IPS-15b (cell line): Measurements from ENCODE around the gene RAB37.

Source experiments
- H3K27me3 ChIP-seq: one replicate; pipeline ENCODE4 v1.6.1; 2013; ENCODE audit warnings: low read length; ENCODE audit not compliant: control insufficient read depth, insufficient read depth
- H3K36me3 ChIP-seq: one replicate; pipeline ENCODE4 v1.6.1; 2013; ENCODE audit warnings: low read length; ENCODE audit not compliant: control insufficient read depth, insufficient read depth
- H3K4me1 ChIP-seq: one replicate; pipeline ENCODE4 v1.6.1; 2013; ENCODE audit warnings: mild to moderate bottlenecking, low read length; ENCODE audit not compliant: control insufficient read depth, insufficient read depth
- H3K4me3 ChIP-seq: one replicate; pipeline ENCODE4 v1.5.1; 2013; ENCODE audit warnings: low read depth, low read length
- H3K9ac ChIP-seq: one replicate; pipeline ENCODE4 v1.6.1; 2013; ENCODE audit warnings: low read depth, mild to moderate bottlenecking, low read length
- H3K9me3 ChIP-seq: one replicate; pipeline ENCODE4 v1.6.1; 2013; ENCODE audit warnings: mild to moderate bottlenecking, low read length; ENCODE audit not compliant: control insufficient read depth, insufficient read depth

RAB37 gene

DNA sequence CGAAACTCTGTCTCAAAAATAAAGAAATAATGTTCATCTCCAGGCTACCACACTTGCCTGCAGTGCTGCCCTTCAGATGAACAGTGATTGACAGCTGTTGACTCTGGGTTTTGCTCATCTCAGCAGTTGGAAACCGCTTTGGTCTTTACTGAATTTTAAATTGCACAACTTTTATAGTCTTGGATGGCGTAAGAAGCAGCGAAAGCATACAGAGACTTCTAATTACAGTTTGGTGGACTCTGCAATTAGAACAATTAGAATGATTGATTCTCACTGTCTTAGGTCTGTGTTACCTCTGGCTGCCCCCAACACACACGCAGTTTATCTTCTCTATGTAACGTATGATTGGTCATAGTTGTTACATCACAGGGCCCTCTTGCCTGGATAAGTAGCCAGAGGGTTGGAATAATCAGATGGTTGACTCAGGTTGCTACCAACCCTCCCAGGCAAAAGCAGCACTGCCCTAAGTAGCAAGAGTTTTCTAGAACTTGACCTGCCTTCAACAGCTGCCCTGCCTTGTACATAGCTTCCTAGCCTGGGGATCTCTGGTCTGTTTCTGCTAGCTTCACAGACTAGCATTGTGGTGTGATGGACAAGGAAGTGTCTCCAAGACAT, 41.0 kb downstream of the RAB37 start:
- H3K4me3 ChIP-seq, result no peak overlapping the region
- peaks cover 13% of the 10 kb centered on the region for H3K36me3 ChIP-seq
- H3K27me3 ChIP-seq, result no peaks in the 10 kb centered on the region
- H3K9me3 ChIP-seq, result no peaks in the 10 kb centered on the region
- no peak overlapping the region for H3K9ac ChIP-seq
- no peaks in the 10 kb centered on the region for H3K4me1 ChIP-seq

DNA sequence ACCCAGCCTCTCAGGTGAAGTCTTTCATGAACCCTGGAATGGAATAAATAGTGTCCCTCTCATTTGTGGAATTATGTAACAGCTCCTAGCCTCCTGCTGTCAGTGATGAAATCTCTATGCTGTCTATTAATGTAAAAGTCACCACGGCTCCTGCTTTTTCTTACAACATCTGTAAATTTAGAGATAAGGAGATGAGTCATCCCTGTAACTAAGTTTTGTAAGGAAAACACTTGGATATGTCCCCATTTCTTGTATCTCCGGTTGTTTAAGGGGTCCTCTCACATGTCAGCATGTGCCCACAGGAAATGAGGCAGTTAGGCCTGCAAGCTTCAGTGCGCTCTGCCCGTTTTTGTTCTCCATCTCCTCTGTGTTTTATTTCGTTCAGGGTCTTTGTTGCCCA, 41.9 kb downstream of the RAB37 start:
- H3K27me3 ChIP-seq, result no peaks in the 10 kb centered on the region
- H3K9ac ChIP-seq, result no peak overlapping the region
- H3K36me3 ChIP-seq, result peaks cover 6% of the 10 kb centered on the region
- H3K9me3 ChIP-seq, result no peaks in the 10 kb centered on the region
- no peak overlapping the region for H3K4me3 ChIP-seq
- H3K4me1 ChIP-seq, result no peaks in the 10 kb centered on the region

DNA sequence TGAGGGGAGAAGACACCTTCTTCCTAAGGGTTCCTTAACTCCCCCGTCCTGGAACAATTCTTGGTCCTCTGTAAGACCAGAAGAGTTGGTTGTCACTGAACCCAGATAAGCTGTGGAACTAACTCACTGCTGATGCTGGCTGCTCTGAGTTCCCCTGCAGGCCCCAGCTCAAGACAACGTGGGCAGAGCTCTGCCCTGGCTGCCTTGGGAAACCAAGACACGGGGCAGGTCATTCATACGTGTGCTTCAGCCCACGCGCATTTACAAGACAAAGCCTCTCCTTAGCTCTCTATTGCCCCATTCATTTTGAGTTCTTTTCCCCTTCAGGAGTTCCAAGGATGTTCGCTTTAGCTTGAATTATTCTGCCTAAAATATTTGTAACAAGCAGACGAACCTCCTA, 42.4 kb downstream of the RAB37 start:
- H3K9ac ChIP-seq, result no peak overlapping the region

DNA sequence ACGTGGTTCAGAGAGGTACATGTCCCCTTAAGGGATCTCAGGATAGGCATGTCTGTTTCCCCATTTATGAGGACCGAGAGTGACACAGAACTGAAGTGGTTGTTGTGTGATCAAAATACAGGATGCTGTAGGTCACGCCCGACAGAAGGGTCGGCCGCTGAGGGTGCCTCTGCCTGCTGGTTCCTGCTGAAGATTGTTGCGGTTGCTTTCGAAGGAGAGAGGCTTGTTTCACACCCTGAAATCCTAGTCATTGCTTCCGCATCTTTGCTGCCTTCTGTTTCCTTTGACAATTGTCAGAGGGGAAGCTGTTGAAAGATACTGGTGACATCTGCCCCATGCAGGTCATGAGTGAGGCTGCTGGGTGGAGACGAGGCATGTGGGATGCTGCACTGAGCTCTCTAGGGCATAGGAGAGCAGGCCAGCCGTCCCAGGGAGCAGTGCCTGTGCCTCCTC, 42.9 kb downstream of the RAB37 start:
- no peak overlapping the region for H3K9ac ChIP-seq
- no peak overlapping the region for H3K4me3 ChIP-seq
- H3K9me3 ChIP-seq, result no peaks in the 10 kb centered on the region
- H3K36me3 ChIP-seq, result peaks cover 6% of the 10 kb centered on the region
- no peaks in the 10 kb centered on the region for H3K27me3 ChIP-seq
- H3K4me1 ChIP-seq, result no peaks in the 10 kb centered on the region

More for the DNA sequence above, 42.4 kb downstream of the RAB37 start:
- no peaks in the 10 kb centered on the region for H3K4me1 ChIP-seq
- no peaks in the 10 kb centered on the region for H3K27me3 ChIP-seq
- no peak overlapping the region for H3K4me3 ChIP-seq
- no peaks in the 10 kb centered on the region for H3K9me3 ChIP-seq
- peaks cover 6% of the 10 kb centered on the region for H3K36me3 ChIP-seq

DNA sequence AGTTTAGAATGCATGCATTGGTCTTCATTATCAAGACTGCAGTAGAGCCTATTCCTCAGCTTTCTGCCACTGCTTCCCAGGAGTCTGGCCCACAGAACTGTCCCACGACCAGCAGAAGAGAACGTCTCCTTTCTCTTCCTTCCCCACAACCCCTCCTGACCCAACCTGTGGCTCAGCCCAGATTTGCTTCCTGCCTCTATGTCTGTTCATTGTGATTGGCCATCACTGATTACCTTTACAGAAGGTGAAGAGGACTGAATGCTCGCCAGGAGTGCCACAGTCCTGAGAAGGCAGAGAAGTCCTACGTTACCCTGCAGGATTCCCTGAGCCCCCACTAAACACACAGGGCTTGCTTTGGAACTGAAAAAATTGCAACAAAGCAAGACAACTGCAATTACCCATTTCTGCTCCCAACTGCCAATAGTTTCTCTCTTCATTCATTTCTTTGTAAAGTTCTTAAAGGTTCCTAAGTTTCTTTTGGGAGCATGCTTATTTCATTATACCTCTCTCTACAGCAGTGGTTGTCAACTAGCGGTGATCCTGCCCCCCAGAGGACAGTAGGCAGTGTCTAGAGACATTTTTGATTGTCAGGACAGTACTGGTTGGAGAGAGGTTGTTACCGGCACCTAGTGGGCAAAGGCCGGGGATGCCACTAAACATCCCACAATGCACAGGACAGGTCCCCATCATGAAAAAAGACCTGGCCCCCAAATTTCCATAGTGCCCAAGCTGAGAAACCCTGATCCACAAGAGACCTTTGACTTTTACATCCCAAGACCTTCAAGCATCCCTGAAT, 43.6 kb downstream of the RAB37 start:
- H3K9ac ChIP-seq, result no peak overlapping the region
- no peaks in the 10 kb centered on the region for H3K27me3 ChIP-seq
- H3K4me1 ChIP-seq, result no peaks in the 10 kb centered on the region
- H3K9me3 ChIP-seq, result no peaks in the 10 kb centered on the region
- H3K36me3 ChIP-seq, result peaks cover 10% of the 10 kb centered on the region
- H3K4me3 ChIP-seq, result no peak overlapping the region

DNA sequence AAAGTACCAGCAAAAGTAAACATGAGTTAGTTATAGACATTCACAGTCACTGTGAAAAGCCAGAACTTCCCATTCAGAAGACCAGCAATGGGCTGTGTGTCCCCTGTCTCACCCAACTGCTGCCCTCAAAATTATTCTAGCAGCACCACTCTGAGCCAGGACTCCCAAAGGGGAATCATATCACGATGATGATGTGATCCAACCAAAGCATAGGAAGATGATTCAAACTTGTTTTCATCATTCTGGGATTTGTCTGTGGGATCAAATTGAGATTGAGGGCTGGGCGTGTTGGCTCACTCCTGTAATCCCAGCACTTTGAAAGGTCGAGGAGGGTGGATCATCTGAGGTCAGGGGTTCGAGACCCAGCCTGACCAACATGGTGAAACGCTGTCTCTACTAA, 45.5 kb downstream of the RAB37 start:
- Histone ChIP-seq H3K27me3 (no peaks in the 10 kb centered on the region), H3K4me3 (no peak overlapping the region), H3K4me1 (no peaks in the 10 kb centered on the region), H3K36me3 (peaks cover 10% of the 10 kb centered on the region), H3K9me3 (no peaks in the 10 kb centered on the region), H3K9ac (no peak overlapping the region)

DNA sequence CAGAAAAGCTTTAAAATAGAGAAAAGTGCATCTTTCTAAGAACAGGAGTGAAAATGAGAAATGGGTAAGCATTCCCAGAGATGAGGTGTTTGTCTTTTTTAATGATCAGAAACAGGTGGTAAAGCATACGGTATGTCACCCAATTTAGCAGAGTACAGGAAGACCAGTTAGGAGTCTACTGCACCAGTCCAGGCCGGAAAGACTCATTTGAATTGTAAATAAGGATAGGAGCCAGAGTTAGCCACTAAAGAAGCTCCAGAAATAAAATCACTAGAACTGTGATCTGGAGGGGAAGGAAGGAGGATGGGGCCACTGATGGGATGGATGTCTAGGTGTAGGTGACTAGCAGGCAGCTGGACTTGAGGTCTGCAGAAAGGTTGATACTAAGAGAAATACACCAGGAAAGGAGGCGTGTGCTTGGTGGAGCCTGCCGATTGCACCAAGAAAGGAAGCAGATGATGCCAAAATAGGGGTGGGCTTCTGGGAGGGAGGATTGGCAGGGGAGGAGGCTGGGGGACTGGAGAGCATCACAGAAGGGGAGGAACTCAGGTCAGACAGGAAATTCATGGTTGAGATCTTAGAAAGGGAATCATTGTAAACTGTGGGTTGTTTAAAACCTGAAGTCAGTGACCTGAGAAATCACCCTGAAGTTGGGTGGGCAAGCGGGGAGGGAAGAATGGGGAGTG, 47.2 kb downstream of the RAB37 start:
- Histone ChIP-seq H3K9ac (no peak overlapping the region), H3K9me3 (no peaks in the 10 kb centered on the region), H3K36me3 (peaks cover 11% of the 10 kb centered on the region), H3K4me1 (no peaks in the 10 kb centered on the region), H3K4me3 (no peak overlapping the region), H3K27me3 (no peaks in the 10 kb centered on the region)

DNA sequence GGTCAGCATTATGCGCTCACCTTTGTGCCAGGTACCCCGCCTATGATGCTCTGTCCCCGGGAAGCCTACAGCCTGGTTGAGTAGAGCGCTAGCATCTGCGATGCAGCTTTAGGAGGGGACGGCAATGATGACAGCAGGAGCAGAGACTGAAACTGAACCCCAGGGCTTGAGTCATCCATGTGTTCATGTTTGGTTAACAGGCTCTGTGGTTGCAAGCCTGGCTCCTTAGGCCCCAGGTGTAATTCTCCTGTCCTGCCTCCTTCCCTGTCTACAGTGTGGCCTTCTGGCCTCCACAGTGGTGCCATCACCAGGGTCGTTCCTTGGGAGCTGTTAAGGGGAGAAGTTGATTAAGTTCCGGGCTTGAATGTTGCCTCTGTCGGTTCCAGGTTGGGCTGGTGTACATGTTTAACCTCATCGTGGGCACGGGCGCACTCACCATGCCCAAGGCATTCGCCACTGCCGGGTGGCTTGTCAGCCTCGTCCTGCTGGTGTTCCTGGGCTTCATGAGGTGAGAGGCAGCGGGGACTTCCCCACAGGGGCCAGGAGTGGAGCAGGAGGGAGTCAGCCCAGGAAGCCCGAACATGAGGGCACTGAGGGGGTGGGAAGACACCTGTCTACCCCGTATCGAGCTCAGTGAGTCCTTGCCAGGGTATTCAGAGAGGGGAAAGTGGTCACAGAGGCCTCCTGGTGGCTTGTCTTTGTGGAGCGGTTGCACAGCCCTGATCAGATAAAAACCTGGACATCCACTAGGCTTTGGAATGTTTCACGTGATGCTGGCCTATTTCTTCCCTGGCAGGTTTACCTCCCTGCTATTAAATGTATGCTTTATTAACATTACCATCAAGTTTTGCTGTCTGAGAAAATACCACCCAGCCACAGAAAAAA, 48.3 kb downstream of the RAB37 start:
- no peaks in the 10 kb centered on the region for H3K27me3 ChIP-seq
- H3K9ac ChIP-seq, result no peak overlapping the region
- H3K4me3 ChIP-seq, result no peak overlapping the region

DNA sequence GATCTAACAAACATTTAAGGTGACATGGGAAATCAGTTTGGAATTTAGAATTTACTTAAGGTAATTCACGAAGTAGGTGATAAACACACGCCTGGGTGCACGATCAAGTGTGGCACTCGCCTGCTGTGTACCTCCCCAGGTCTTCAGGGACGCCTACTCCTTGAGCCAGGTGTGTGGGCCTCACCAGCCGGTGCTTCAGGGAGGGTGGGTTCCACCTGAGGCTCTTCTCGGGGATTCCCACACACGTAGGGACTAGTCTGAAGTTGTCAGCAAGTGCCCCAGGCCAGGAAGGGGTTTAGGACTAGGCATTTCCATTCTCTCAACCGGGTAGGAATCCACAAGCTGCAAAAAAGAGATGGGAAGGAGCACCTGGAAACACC, 48.9 kb downstream of the RAB37 start:
- H3K36me3 ChIP-seq, result peaks cover 15% of the 10 kb centered on the region
- no peaks in the 10 kb centered on the region for H3K4me1 ChIP-seq

More for the DNA sequence above, 48.3 kb downstream of the RAB37 start:
- peaks cover 15% of the 10 kb centered on the region for H3K36me3 ChIP-seq
- H3K4me1 ChIP-seq, result no peaks in the 10 kb centered on the region
- no peaks in the 10 kb centered on the region for H3K9me3 ChIP-seq

DNA sequence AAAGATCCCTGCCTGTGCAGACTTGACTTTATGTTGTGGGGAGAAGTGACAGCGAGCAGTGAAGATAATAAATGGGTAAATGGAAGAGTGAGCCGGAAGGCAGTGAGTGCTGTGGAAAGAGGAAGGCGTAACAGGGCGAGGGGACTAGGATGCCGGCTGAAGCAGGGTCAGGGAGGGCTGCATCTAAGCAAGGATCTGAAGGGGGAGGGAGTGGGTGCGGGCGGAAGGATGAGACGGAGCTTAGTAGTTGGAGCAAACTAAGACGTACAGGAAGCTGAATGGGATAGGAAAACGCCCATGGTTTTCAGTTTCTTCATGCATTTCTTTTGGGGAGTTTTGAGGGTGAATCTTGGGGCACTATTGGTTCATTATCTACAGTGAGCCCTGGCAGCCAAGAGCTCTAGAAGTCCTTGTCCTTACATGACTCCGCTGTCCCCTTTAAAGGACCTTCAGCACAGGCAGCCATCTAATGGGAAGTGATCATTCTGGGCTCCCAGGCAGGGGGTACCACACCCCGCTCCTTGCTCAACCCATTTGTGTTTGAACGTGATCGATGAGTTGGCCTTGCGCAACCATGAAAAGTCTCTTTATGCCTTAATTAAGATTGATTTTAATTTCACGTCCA, 49.5 kb downstream of the RAB37 start:
- H3K36me3 ChIP-seq, result peaks cover 15% of the 10 kb centered on the region
- no peak overlapping the region for H3K4me3 ChIP-seq
- H3K9ac ChIP-seq, result no peak overlapping the region
- H3K27me3 ChIP-seq, result no peaks in the 10 kb centered on the region
- H3K4me1 ChIP-seq, result no peaks in the 10 kb centered on the region
- H3K9me3 ChIP-seq, result no peaks in the 10 kb centered on the region

More for the DNA sequence above, 48.9 kb downstream of the RAB37 start:
- Histone ChIP-seq H3K4me3 (no peak overlapping the region), H3K27me3 (no peaks in the 10 kb centered on the region), H3K9me3 (no peaks in the 10 kb centered on the region), H3K9ac (no peak overlapping the region)
